GM21737 (cell line): ENCODE results near the gene PSMC2.

Experiments
- ATAC-seq: cut with Tn5 transposase; IDR thresholded peaks from one replicate; pipeline ENCODE4 v1.9.1; 2021; ENCODE audit warnings: mild to moderate bottlenecking, moderate library complexity; ENCODE audit not compliant: unreplicated experiment

PSMC2 gene

GRCh38 chr7:103347507-103348267 lies at the start of gene PSMC2:
Gene PSMC2, plus strand, starts transcription at chr7:103347643. Its CDS starts 69 bp downstream, at chr7:103347712.
- ATAC-seq = peak; percentile 69

GRCh38 chr7:103297837-103298179 lies 49.6 kb upstream of the PSMC2 start:
- peak; percentile 8 for ATAC-seq

DNA sequence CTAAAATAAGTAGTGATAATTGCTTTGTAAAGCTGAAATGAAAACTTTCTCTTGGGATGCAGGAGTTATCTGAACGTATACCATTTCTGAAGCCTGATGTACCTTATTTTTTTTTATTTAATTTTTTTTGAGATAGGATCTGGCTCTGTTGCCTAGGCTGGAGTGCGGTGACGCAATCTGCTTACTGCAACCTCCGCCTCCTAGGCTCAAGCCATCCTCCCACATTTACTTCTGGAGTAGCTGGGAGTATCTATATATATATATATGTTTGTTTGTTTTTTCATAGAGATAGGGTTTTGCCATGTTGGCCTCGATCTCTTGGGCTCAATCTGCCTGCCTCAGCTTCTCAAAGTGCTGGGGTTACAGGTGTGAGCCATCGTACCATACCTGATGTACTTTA lies 47.8 kb upstream of the PSMC2 start:
- no peak for ATAC-seq

- no peak for ATAC-seq
Measured at GRCh38 chr7:103301441-103301840, 46.0 kb upstream of the PSMC2 start.

- ATAC-seq = no peak
Measured at GRCh38 chr7:103307503-103308231, 39.8 kb upstream of the PSMC2 start.

DNA sequence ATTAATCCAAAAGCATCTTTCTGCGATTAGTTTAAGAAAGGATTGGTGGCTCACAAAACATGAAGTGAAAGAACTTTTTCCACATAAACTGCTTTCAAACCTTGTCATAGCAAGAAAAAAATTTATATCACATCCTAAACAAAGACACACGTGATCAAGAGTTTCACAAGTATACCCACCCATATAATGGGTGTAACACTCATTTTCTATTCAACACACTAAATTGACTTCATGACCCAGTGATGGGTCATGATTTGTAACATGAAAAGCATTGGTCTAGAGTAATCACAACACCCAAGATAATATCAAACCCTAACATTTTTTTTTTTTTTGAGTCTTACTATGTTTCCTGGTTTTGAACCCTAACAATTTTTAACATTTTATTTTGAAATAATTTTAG lies 32.6 kb upstream of the PSMC2 start:
- no peak for ATAC-seq

DNA sequence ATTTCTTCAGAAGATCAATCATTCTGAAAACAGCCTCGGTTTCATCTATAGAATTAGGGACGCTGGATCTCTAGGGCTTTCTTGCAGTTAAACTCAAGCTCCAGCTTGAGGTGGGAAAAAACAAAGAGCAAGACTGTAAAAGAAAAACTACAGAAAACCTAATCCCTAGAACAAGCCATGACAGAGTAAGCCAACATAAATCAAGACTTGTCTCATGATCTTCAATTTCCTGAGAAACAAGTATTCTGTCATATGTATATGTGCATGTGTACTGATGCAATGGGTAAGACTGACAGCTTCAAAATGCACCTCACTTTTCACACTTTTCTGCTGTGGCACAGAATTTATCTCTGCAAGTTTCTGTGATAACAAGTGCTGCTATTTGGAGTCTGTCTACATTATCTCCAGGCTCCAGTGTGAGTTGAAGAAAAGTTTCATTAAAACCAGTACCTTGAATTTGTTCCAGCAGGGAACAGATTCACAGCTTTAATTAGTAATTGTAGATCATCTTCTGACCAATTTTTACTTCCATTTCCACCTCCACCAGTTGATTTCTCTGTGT lies 31.0 kb upstream of the PSMC2 start:
- no peak for ATAC-seq

DNA sequence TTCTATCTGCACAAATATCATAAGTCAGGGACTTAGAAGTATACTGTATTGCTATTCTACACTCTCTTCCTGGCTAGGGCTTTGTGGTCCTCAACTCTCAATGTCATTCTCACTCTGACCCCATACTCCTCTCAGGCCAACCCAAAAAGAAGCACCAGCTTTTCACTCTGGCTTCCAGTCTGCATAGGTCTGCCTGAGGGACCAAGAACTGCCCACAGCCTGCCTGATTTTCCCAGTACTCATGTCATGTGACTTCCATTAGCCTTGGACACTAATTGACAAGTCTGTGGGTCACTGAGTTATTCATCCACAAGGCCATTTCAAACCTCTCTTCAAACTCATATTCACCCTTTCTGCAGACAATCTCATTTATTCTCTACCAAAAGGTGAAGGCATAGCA lies 30.4 kb upstream of the PSMC2 start:
- no peak for ATAC-seq

- ATAC-seq = no peak
Measured at GRCh38 chr7:103325744-103326143, 21.7 kb upstream of the PSMC2 start.

DNA sequence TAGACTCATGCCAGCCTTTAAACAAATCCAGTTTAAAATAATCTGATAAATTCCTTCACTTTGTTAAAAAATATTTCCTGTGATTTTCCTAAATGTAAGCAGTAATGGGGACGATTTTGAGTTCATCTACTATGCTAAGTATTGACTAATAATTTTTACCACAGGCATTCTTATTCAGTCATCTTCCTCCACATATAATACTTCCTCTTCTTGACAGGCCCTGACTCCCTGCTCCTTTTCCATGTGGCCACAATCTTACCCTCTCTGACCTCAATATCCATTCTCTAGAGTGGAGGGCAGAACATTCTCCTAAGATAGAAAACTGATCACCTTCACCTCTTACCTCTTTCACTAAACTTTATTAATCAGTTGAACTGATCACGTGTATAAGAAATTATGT lies 10.7 kb upstream of the PSMC2 start:
- ATAC-seq = no peak

DNA sequence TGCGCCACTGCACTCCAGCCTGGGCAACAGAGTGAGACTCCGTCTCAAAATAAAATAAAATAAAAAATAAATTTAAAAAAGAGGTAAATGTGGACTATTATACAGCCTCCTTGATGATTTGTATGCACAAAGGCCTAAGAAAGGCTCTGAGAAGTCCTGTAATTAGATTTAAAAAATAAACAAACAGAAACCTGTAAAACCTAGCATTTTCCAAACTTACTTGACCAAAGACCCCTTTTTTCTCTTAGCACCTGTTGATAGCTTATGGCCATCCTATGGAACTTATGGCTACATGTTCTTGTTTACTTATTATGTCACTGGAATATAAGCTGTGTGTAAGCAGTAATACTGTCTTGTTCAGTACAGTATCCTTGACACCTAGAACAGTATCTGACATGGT lies 8.6 kb upstream of the PSMC2 start:
- no peak for ATAC-seq

GRCh38 chr7:103341466-103341865 lies 6.0 kb upstream of the PSMC2 start:
- ATAC-seq = no peak

- no peak for ATAC-seq
Measured at GRCh38 chr7:103343332-103343731, 4.1 kb upstream of the PSMC2 start.

DNA sequence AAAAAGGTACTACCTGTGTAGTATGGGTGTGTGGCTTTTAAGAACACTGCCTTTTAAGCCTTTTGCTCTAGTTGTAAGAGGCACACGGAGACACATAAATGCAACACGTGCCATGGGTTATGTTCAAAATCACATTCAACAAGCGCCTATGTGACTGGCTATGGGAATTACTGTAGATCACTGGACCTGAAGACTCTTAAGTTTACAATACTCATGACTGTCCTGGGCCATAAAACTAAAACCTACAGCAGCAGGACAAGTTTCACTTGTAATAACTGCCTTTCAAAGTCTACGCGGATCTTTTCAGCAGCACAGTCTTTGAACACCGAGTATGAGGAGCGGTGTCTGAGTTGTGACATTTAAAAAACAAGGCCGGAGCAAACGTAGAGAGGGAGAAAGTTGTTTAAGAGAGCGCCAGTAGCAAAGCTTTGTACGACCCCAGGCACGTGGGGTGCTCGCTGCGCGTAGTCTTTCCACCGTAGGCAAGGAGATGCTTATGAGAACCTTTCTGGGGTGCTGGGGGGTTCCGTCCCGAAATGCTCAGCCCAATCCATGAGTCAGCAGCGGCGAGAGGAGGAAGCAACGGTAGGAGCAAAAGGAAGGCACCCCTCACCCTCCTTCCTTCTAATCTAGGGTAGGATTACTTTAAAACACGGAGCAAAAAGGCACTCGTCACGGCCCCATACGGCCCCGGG lies 3.5 kb upstream of the PSMC2 start:
- ATAC-seq = peak; percentile 2

DNA sequence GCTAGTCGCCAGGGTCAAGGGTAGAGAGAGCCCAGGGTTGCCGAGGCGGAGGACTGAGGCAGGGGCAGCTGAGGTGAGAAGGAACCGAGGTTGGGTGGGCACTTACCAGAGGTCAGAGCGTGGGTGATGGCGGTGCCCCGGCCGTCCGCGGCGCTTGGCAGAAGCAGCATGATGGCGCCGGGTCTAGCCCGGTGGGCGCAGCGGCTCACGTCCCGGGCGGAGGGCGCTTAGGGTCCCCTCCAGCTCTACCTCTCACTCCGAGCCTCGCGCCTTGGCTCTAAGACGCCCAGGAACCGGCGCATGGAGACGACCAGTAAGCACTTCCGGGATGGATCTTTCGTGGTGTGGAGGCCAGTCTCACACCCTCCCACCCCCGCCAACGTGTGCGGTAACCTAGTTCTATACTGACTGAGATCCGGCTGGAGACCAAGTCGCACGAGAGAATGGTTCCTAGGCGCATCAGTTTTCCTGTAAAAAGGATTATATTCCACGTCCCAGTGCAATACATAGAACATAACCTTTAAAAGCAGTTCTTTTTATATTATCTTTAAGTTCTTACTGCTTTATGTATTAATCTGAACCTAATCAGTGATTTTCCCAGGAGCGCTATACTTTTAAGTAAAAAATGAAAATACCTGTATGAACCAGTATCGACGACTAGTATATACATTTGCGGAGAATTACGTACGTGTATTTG lies 2.8 kb upstream of the PSMC2 start, which contains the start of gene DNAJC2:
TSS of gene DNAJC2 (minus strand) at position 315 of the 697 bp plus-strand sequence. CDS start at position 170, 145 bp downstream.
- peak; percentile 75 for ATAC-seq

DNA sequence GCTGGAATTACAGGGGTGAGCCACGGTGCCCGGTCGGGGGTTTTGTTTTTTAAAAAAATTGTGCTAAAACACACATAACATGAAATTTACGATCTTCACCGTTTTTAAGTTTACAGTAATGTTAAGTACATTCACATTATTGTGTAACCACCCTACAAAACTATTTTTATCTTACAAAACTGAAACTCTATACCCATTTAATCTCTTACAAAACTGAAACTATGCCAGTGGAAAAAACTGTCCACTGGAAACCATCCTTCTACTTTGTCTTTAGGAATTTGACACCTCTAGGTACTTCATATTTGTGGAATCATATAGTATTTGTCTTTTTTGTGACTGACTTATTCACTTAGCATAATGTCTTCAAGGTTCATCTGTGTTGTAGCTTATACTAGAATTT lies 1.0 kb upstream of the PSMC2 start:
- ATAC-seq = no peak

GRCh38 chr7:103348452-103348851 lies 1.0 kb downstream of the PSMC2 start:
- no peak for ATAC-seq

GRCh38 chr7:103348959-103349358 lies 1.5 kb downstream of the PSMC2 start:
- ATAC-seq = no peak

- no peak for ATAC-seq
Measured at GRCh38 chr7:103349805-103350204, 2.4 kb downstream of the PSMC2 start.

DNA sequence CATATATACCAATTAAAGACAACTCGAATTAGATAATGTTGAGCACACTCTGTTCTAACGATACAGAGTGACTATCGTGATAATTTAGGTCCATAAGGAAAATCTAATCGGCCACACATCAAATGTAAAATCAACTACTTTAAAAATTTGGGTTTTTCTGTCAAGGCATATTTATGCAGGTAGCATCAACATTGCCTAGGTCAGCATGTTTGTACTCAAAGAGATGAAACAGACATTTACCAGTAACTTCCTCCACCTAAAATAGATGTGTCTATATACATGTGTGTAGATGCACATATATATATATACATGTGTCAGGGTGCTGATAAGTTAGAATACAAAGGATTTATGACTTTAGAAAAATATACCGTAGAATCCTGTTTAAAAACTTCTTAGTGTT lies 22.0 kb downstream of the PSMC2 start:
- no peak for ATAC-seq
